Glutamatergic neuron (in vitro differentiated cells): ENCODE measurements around the gene SPIRE2. TPM values are rescaled to one million over a fixed set of nuclear protein-coding genes. Genes with fewer than 3 reads are reported as not detected.
A peak's percentile ranks its signal among the peaks of the same experiment; 100 is the strongest.
"Not testable (repeated sequence)": the region's sequence is repeated elsewhere in the genome, so short reads cannot be mapped to it uniquely, and the experiment has no call there.

ENCODE experiments used
- DNase-seq: peaks from one replicate; pipeline ENCODE4 v3.0.0; 2022
- H3K27ac Mint-ChIP-seq: one replicate; pipeline ENCODE4 v1.8.0; 2020; ENCODE audit warnings: mild to moderate bottlenecking, mixed read lengths, inconsistent platforms; ENCODE audit not compliant: unreplicated experiment
- H3K27me3 Mint-ChIP-seq: one replicate; pipeline ENCODE4 v1.8.0; 2020; ENCODE audit warnings: mild to moderate bottlenecking, moderate library complexity, mixed read lengths, inconsistent platforms; ENCODE audit not compliant: unreplicated experiment
- H3K36me3 Mint-ChIP-seq: one replicate; pipeline ENCODE4 v1.8.0; 2020; ENCODE audit warnings: mild to moderate bottlenecking, mixed read lengths, inconsistent platforms; ENCODE audit not compliant: unreplicated experiment
- H3K4me1 Mint-ChIP-seq: one replicate; pipeline ENCODE4 v1.8.0; 2020; ENCODE audit warnings: mild to moderate bottlenecking, low read depth, mixed read lengths, inconsistent platforms; ENCODE audit not compliant: unreplicated experiment
- H3K4me3 Mint-ChIP-seq: one replicate; pipeline ENCODE4 v1.8.0; 2020; ENCODE audit warnings: mild to moderate bottlenecking, mixed read lengths, inconsistent platforms; ENCODE audit not compliant: unreplicated experiment
- H3K9me3 Mint-ChIP-seq: one replicate; pipeline ENCODE4 v1.8.0; 2020; ENCODE audit warnings: mild to moderate bottlenecking, moderate library complexity, mixed read lengths, inconsistent platforms; ENCODE audit not compliant: unreplicated experiment
- CTCF ChIP-seq: fragments of 200-600 bp; sonication (generic); IDR thresholded peaks from one replicate; pipeline ENCODE4 v1.5.0; 2021; ENCODE audit not compliant: partially characterized antibody, unreplicated experiment
- total RNA-seq: library from RNA; stranded (reverse); fragmentation: NEBNext Ultra II Directional; extraction: Animal tissue kit (Norgen Biotek cat#: 25700); gene quantifications from one replicate; pipeline ENCODE4 v1.2.1, GENCODE V29; 2021; ENCODE audit not compliant: unreplicated experiment

The SPIRE2 gene
- total RNA-seq, 1 donor from 2014 or later: 39.2 TPM

- peak overlapping the region; percentile 24 for H3K27ac Mint-ChIP-seq
- DNase-seq: no peak
- H3K4me3 Mint-ChIP-seq: no peak overlapping the region
- H3K4me1 Mint-ChIP-seq: peaks cover 16% of the 10 kb centered on the region
- no peak for TF ChIP-seq CTCF
- peaks cover 5% of the 10 kb centered on the region for H3K9me3 Mint-ChIP-seq
- H3K36me3 Mint-ChIP-seq: no peaks in the 10 kb centered on the region
- peaks cover 8% of the 10 kb centered on the region for H3K27me3 Mint-ChIP-seq
These were observed 19.8 kb upstream of the SPIRE2 start for GRCh38 chr16:89808475-89808874.

GRCh38 chr16:89811321-89811720 lies 17.0 kb upstream of the SPIRE2 start:
- H3K27ac Mint-ChIP-seq: peak overlapping the region; percentile 60
- no peaks in the 10 kb centered on the region for H3K27me3 Mint-ChIP-seq
- peaks cover 9% of the 10 kb centered on the region for H3K4me1 Mint-ChIP-seq
- H3K9me3 Mint-ChIP-seq: no peaks in the 10 kb centered on the region
- H3K4me3 Mint-ChIP-seq: no peak overlapping the region
- TF ChIP-seq CTCF: no peak
- DNase-seq: no peak
- no peaks in the 10 kb centered on the region for H3K36me3 Mint-ChIP-seq

GRCh38 chr16:89815639-89816348 lies 12.5 kb upstream of the SPIRE2 start:
- Mint-ChIP-seq H3K27me3 (peaks cover 3% of the 10 kb centered on the region), H3K4me1 (peaks cover 8% of the 10 kb centered on the region), H3K4me3 (peak overlapping the region; percentile 87), H3K27ac (no peak overlapping the region), H3K9me3 (peaks cover 5% of the 10 kb centered on the region), H3K36me3 (peaks cover 5% of the 10 kb centered on the region)
- DNase-seq: peak; percentile 43
- no peak for TF ChIP-seq CTCF

- DNase-seq: not testable (repeated sequence)
These were observed 9.3 kb upstream of the SPIRE2 start for GRCh38 chr16:89818851-89819403.

GRCh38 chr16:89819448-89819847 lies 8.8 kb upstream of the SPIRE2 start:
- not testable (repeated sequence) for H3K36me3 Mint-ChIP-seq, H3K9me3 Mint-ChIP-seq, H3K4me3 Mint-ChIP-seq, H3K4me1 Mint-ChIP-seq, DNase-seq, H3K27ac Mint-ChIP-seq, H3K27me3 Mint-ChIP-seq

More at GRCh38 chr16:89818851-89819403, 9.3 kb upstream of the SPIRE2 start:
- H3K4me3 Mint-ChIP-seq, H3K27ac Mint-ChIP-seq, H3K9me3 Mint-ChIP-seq, H3K27me3 Mint-ChIP-seq, H3K36me3 Mint-ChIP-seq, H3K4me1 Mint-ChIP-seq: not testable (repeated sequence)

- no peak for TF ChIP-seq CTCF
- peaks cover 5% of the 10 kb centered on the region for H3K36me3 Mint-ChIP-seq
- peaks cover 7% of the 10 kb centered on the region for H3K27me3 Mint-ChIP-seq
- no peak overlapping the region for H3K27ac Mint-ChIP-seq
- peaks cover 5% of the 10 kb centered on the region for H3K9me3 Mint-ChIP-seq
- H3K4me3 Mint-ChIP-seq: no peak overlapping the region
- peaks cover 7% of the 10 kb centered on the region for H3K4me1 Mint-ChIP-seq
- DNase-seq: no peak
These were observed 6.7 kb upstream of the SPIRE2 start for GRCh38 chr16:89821438-89822187.
